HG03469 (cell line): ENCODE measurements around the gene PIK3R3.

ENCODE experiments used
- ATAC-seq: cut with Tn5 transposase; IDR thresholded peaks from one replicate; pipeline ENCODE4 v1.9.1; 2021; ENCODE audit warnings: mild to moderate bottlenecking, moderate library complexity, moderate number of reproducible peaks; ENCODE audit not compliant: unreplicated experiment

The PIK3R3 gene

GRCh38 chr1:46030876-46031660 is 101.4 kb downstream of the PIK3R3 start:
- ATAC-seq = no peak

- no peak for ATAC-seq
Observed at GRCh38 chr1:46030074-46030870, 102.2 kb downstream of the PIK3R3 start.

DNA sequence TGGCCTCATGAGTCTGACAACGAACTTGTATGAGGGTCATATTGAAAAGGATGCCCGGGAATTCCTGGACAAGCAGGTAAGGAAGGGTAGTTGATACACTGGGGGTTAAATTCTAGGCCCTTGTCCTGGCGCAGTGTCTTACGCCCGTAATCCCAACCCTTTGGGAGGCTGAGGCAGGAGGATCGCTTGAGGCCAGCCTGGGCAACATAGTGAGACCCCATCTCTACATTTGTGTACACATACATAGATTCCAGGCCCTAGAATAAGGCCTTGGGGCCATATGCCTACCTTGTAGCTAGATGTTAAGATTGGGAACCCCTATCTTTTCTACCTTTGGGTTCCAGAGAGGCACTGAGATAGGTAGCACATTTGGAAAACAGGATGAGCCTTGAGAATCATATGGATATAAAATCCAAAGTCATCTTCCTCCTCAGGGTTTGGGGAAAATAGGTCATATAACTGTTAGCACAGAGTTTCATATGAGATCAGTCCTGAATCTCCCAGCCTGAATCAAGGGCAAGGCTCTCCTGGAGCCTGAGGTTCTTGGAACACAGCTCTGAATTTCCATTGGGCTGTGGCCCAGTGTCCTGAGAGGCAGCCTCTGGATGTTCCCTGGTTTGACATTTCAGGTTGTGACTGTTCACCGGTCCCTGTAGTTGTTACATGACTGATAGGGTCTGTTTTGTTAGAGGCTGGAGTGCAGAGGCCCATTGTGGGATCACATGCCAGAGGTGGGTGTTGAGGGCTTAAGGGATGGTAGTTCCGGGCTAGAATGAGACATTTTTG is 104.4 kb downstream of the PIK3R3 start:
- no peak for ATAC-seq

DNA sequence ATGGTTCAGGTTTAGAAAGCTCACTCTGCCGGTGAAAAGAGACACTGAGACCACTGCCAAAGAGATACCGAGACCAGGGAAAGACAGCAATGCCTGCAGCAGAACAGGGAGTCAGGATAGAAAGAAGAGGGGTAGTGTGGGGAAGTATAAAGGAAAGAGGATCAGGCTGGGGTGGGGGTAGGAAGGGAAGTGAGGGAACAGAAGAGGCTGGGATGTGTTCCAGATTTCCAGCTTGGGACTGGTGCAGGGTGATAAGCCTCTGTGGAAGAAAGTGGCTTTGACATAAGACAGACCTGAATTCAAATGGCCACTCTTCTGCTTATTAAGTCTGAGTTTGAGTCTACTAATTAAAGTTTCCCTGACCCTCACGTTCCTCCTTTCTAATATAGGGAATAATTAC is 105.9 kb downstream of the PIK3R3 start:
- no peak for ATAC-seq

GRCh38 chr1:46021046-46021996 is 111.1 kb downstream of the PIK3R3 start:
- no peak for ATAC-seq

- no peak for ATAC-seq
Observed at GRCh38 chr1:46020010-46020409, 112.4 kb downstream of the PIK3R3 start.

DNA sequence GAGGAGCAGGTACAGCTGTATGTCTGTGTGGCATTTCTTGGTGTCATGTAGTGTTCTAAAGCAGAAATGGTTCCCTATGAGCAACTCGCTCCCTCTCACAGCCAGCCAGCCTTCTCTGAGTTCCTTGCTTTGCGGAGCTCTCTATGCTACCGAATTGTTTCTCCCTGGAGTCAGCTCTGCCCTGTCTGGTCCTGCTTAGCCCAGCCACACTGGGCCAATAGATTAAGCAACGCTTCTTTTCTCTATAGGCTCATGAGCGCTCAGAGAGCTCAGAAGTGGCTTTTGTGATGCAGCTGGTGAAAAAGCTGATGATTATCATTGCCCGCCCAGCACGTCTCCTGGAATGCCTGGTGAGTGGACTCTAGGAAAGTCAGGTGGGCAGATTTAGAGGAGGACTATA is 113.1 kb downstream of the PIK3R3 start:
- no peak for ATAC-seq

GRCh38 chr1:46017876-46018503 is 114.4 kb downstream of the PIK3R3 start:
- ATAC-seq = no peak

- no peak for ATAC-seq
Observed at GRCh38 chr1:46013581-46013980, 118.8 kb downstream of the PIK3R3 start.

DNA sequence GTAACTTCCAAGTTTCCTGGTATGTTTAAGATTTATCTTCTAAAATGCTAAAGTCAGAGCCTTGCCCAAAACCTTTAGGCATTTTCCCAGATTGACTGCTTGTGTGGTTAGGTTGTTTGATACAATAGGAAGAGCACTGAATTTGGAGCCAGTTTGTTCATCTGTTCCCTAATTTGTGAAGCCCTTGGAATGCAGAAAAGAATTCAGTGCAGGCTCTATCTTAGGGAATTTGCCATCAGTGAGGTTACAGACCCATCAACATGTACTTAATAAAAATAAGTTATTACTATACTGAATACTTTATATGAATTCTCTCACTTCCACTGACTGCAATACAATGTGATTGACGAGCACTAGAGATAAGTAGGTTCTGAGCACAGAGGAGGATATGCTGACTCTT is 120.2 kb downstream of the PIK3R3 start:
- no peak for ATAC-seq

GRCh38 chr1:46011121-46011695 is 121.2 kb downstream of the PIK3R3 start:
- no peak for ATAC-seq

- no peak for ATAC-seq
Observed at GRCh38 chr1:46010611-46011010, 121.8 kb downstream of the PIK3R3 start.

- ATAC-seq = no peak
Observed at GRCh38 chr1:46008585-46008984, 123.8 kb downstream of the PIK3R3 start.

- ATAC-seq = no peak
Observed at GRCh38 chr1:46005594-46005993, 126.8 kb downstream of the PIK3R3 start.

DNA sequence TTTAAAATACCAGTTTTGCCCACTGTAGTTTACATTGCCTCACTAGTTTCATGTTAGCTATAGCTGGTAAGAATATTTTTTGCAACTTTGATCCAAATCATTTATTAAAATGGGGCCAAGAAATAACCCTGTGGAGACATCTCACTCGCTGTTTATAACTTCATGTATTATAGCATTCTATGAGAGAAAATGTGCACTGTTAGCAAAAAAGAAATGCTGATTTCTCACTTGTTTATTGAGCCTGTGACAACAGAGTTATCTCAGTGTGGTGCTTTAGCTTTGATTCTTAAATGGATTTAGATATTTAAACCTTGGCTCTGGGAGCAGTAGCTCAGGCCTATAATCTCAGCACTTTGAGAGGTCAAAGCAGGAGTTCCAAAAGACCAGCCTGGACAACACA is 127.9 kb downstream of the PIK3R3 start:
- ATAC-seq = no peak

GRCh38 chr1:46003315-46003714 is 129.1 kb downstream of the PIK3R3 start:
- ATAC-seq = no peak

GRCh38 chr1:46002551-46003150 is 129.8 kb downstream of the PIK3R3 start:
- no peak for ATAC-seq

- no peak for ATAC-seq
Observed at GRCh38 chr1:46001081-46001785, 131.2 kb downstream of the PIK3R3 start.
